ENCODE data around the gene TBC1D8.

Gene TBC1D8

GRCh38 chr2:101027852-101028251, 123.3 kb downstream of the TBC1D8 start:
- DNase-seq (ENCODE audit: low spot score), result no peak

- no peak for DNase-seq (ENCODE audit: low spot score)
These were observed 124.2 kb downstream of the TBC1D8 start for GRCh38 chr2:101026923-101027469.

DNA sequence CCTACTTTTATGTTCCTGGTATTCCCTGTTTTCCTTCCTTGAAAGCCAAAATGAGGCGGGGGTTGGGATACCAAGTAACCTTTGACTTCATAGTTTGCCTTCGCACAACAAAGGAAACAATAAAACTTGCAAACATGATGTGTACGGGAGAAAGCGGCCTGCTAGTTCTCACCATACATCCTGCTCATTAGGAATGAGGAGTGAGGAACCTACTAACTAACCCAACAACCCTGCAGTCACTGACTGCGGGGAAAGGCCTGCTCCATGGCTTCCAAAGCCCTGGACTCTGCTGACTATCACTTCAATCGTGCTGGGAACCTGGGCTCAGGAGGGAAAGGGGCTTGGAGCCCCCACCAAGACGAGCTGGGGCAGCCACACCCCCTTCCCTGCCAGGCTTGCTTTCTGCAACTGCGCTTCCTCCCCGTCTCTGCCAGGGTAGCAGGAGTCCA, 124.9 kb downstream of the TBC1D8 start:
- DNase-seq (ENCODE audit: low spot score), result no peak

GRCh38 chr2:101025561-101025960, 125.6 kb downstream of the TBC1D8 start:
- DNase-seq (ENCODE audit: low spot score), result no peak

DNA sequence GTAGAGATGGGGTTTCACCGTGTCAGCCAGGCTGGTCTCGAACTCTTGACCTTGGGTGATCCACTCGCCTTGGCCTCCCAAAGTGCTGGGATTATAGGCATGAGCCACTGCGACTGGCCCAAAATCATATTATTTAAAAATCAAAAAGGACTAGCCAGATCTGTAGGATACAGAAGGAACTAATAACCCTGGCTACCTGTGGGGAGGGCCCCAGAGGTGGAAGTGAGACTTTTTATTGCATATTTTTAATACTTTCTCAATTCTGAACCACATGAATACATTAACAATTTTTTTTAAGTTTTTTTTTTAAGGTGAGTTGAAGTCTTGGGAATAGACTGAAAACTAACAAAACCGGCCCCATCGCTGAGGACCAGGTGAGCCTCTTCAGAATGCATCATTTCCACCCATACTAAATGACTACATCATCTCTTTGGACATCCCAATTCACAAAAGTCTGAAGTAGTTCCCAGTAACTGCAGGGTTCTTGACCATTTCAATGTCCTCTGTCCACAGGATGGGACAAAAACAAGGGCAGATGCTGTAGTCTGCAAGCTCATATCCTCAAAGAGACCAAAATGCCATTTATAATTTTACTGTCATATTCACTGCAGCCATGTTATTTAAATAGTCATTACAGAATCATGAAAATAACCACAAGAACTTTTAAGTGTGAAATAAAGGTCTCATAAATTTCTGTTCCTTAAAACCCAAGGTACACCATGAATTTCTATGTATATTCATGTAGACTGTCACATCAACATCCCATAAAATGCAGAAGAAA, 127.7 kb downstream of the TBC1D8 start:
- DNase-seq (ENCODE audit: low spot score), result no peak

DNA sequence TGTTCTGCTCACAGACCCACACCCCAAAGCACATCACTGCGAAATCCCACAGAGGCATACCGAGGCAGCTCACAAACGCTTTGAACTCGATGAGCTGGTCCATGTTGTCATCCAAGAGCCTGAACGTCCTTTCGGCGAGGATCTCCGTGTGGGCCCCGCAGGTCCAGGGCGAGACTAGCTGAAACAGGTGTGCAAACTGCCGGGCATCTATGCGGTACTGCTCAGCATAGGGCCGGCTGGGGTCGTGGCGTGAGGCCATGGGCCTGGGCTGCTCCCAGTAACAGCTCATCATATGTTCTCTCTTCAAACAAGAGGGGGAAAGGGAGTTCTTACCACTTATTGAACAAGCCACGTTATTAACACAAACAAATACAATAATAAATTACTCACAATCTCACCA, 129.0 kb downstream of the TBC1D8 start:
- DNase-seq (ENCODE audit: low spot score), result no peak

DNA sequence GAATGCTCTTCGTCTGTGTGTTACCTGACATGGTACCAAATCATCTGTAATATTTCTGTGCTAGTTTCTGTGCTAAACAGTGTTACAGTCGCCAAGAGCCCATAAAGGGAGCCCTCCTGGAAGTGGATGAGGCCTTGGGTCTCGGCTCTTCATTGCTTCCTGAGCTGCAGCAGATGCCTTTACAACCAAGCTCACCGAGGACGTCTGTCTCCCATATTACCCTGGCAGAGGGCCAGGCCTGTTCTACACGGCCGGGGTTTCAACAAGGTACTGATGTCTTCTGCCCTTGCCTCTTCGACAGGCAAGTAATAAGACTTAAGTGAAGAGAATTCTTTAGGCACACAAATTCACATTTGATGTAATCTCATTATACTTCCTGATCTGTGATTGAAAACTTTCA, 132.2 kb downstream of the TBC1D8 start:
- no peak for DNase-seq (ENCODE audit: low spot score)

GRCh38 chr2:101017371-101017770, 133.8 kb downstream of the TBC1D8 start:
- no peak for DNase-seq (ENCODE audit: low spot score)

DNA sequence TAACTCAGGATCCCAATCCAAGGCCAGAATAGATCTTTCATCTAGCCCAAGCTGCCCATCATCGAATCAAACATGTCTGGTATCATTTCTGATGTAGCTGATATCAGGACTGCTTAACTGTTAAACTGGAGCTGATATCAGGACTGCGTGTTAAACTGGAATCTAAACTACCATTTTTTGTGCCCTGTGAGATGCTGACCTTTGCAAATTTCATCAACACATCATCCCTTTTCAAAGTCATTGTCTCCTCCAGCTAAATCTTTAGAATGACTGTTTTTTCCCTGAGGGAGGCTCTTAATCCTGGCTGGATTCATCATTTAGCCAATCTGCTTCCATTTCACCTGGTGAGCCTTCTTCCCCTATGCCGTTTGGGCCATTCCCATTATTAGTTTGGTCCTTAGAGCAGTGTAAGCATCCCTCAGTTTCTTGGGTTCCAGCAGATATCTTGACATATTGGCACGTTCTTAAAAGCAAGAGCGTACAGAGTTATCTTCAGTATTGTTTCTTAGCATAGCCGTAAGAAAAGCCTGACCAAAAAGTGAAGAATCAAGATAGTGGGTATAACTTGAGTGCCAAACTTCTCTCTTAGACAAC, 136.8 kb downstream of the TBC1D8 start:
- no peak for DNase-seq (ENCODE audit: low spot score)

GRCh38 chr2:101012706-101013181, 138.4 kb downstream of the TBC1D8 start:
- peak; percentile 60 for DNase-seq (ENCODE audit: low spot score)

DNA sequence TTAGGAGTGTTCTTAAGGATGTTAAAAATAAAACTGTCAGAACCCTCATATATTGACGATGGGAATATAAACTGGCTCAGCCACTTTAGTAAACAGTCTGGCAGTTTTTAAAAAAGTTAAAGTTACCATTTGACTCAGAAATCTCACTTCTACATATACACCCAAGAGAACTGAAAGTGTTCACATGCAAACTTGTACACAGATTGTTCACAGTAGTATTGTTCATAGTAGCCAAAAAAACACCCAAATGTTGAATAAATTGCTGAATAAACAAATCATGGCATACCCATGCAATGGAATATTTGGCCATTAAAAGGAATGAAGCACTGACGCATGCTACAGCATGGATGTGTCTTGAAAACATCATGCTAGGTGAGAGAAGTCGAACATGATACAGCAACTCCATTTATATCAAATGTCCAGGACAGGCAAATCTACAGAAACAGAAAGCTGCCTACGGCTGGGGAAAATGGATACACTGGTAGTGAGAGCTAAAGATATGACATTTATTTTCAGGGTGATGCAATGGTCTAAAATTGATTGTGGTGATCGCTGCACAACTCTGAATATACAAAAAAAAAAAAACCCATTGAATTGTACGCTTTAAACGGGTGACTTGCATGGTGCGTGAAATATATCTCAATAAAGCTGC, 139.0 kb downstream of the TBC1D8 start:
- DNase-seq (ENCODE audit: low spot score), result no peak

DNA sequence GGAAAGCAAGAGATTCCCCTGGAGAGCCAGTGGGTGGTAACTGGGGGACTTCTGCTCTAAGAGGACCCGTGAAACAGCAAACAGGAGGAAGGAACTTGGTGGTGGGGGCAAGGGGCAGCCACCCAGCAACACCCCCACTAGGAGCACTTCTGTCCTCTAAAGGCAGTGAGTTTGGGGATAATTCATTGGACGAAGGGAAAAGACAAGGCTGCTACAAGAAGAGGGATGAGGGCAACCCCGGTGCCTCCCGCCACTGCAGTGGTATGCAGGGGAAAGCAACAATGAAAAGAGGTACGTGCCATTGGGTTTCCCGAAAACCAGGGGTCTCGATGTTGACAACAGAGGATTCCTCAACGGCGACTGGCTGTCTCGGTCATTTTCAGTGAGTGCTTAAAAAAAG, 140.0 kb downstream of the TBC1D8 start:
- DNase-seq (ENCODE audit: low spot score), result no peak

GRCh38 chr2:101007415-101008345, 143.5 kb downstream of the TBC1D8 start:
- no peak for DNase-seq (ENCODE audit: low spot score)

- DNase-seq (ENCODE audit: low spot score), result no peak
These were observed 145.0 kb downstream of the TBC1D8 start for GRCh38 chr2:101006065-101006715.

DNA sequence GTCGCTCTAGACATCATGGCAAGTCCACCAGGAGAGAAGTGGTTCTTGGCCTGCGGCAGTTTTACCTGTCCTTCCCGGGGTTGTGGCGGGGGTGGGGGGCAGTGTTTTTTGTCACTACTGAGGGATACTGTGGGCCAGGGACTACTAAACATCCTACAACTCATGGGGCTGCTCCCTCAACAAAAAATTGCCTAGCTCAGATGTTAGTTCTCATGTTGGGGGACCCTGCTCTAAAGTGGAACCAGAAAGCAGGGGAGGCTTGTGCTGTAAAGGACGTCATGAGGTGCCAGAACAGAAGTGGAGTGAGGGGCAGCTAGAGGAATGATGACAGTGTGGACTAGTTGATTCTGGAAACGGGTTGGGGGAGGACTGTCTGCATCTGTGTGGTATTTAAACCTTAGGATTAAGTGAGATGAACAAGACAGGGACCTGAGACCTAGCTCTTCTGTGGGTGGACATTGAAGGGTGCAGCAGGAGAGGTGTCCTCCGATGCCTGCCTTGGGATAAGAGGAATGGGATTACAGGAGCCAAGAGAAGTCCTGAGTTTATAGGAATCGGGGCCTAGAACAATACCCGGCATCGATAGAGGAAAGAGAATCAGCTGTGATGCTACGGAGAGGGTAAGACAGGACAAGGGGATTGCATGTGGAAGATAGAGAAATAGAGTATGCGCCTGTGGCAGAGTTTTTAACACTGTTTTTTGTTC, 146.4 kb downstream of the TBC1D8 start:
- DNase-seq (ENCODE audit: low spot score), result no peak

- no peak for DNase-seq (ENCODE audit: low spot score)
These were observed 147.9 kb downstream of the TBC1D8 start for GRCh38 chr2:101003278-101003775.

- DNase-seq (ENCODE audit: low spot score), result peak; percentile 24
These were observed 148.5 kb downstream of the TBC1D8 start for GRCh38 chr2:101002562-101003277.

- peak; percentile 99 for DNase-seq (ENCODE audit: low spot score)
These were observed 149.3 kb downstream of the TBC1D8 start, which contains the start of gene RPL31 for GRCh38 chr2:101001691-101002561. Gene RPL31 (plus strand): TSS chr2:101002289. CDS start chr2:101002702, 413 bp downstream.
